Urinary bladder (tissue), 4 donors: Measurements from ENCODE around the gene ANXA5. TPM values are rescaled to one million over a fixed set of nuclear protein-coding genes. Genes with fewer than 3 reads are reported as not detected.

Experiments used
- DNase-seq: peaks from one replicate; pipeline ENCODE4 v3.0.0-alpha.2; 2015; ENCODE audit errors: extremely low spot score
- H3K27ac ChIP-seq: one replicate; pipeline ENCODE4 v1.5.1; 2013; ENCODE audit warnings: low read depth, mild to moderate bottlenecking, moderate library complexity
- H3K36me3 ChIP-seq: one replicate; pipeline ENCODE4 v1.6.1; 2013; ENCODE audit warnings: mild to moderate bottlenecking, moderate library complexity; ENCODE audit not compliant: insufficient read depth
- H3K4me1 ChIP-seq: one replicate; pipeline ENCODE4 v1.6.1; 2013; ENCODE audit warnings: mild to moderate bottlenecking, moderate library complexity; ENCODE audit not compliant: insufficient read depth
- H3K4me3 ChIP-seq: one replicate; pipeline ENCODE4 v1.5.1; 2013; ENCODE audit warnings: low read depth, low read length
- WGBS: extraction: QIAGEN DNeasy Blood & Tissue Kit; methylation state at CpG from one replicate; pipeline ENCODE4 v1.1.7; 2013; 5-methylcytosine and 5-hydroxymethylcytosine counted together
- polyA plus RNA-seq: library from polyadenylated mRNA; stranded (reverse); fragments of 200-250 nt; gene quantifications from one replicate; pipeline ENCODE4 v1.2.3, GENCODE V29; 2013
- total RNA-seq: library from RNA; depleted of rRNA; stranded (reverse); fragments of >200 nt; gene quantifications from one replicate; pipeline ENCODE4 v1.2.3, GENCODE V29; 2014
- donor health status: healthy with polysubstance abuse.
- donor health status: healthy.

ANXA5 gene
- total and polyA plus RNA-seq, 2 donors = 248 to 314 TPM

- WGBS = 42% methylated on average over 3 of the region's 3 CpGs
- H3K4me1 ChIP-seq = no peaks in the 10 kb centered on the region
- no peak overlapping the region for H3K27ac ChIP-seq
- H3K36me3 ChIP-seq = no peaks in the 10 kb centered on the region
- no peak for DNase-seq
- H3K4me3 ChIP-seq = no peak overlapping the region
These were observed 30.0 kb upstream of the ANXA5 start for GRCh38 chr4:121726642-121727268.

- H3K36me3 ChIP-seq = no peaks in the 10 kb centered on the region
- no peak overlapping the region for H3K27ac ChIP-seq
- WGBS = 95% methylated on average over 1 of the region's 1 CpG
- DNase-seq = no peak
- no peak overlapping the region for H3K4me3 ChIP-seq
- H3K4me1 ChIP-seq = no peaks in the 10 kb centered on the region
These were observed 27.9 kb upstream of the ANXA5 start for GRCh38 chr4:121724671-121725070.

GRCh38 chr4:121721700-121722099 lies 24.9 kb upstream of the ANXA5 start:
- Histone ChIP-seq H3K4me1 (no peaks in the 10 kb centered on the region), H3K27ac (no peak overlapping the region), H3K4me3 (no peak overlapping the region), H3K36me3 (no peaks in the 10 kb centered on the region)
- DNase-seq = no peak
- 42% methylated on average over 1 of the region's 1 CpG for WGBS

GRCh38 chr4:121720109-121720508 lies 23.3 kb upstream of the ANXA5 start:
- H3K4me3 ChIP-seq = no peak overlapping the region
- no peaks in the 10 kb centered on the region for H3K4me1 ChIP-seq
- no peaks in the 10 kb centered on the region for H3K36me3 ChIP-seq
- no peak for DNase-seq
- WGBS = 72% methylated on average over 1 of the region's 1 CpG
- no peak overlapping the region for H3K27ac ChIP-seq

- no peak for DNase-seq
- no peak overlapping the region for H3K27ac ChIP-seq
- H3K36me3 ChIP-seq = no peaks in the 10 kb centered on the region
- no peaks in the 10 kb centered on the region for H3K4me1 ChIP-seq
- no peak overlapping the region for H3K4me3 ChIP-seq
- WGBS = 61% methylated on average over 4 of the region's 4 CpGs
These were observed 21.0 kb upstream of the ANXA5 start for GRCh38 chr4:121717680-121718237.

- no peak overlapping the region for H3K4me3 ChIP-seq
- H3K27ac ChIP-seq = no peak overlapping the region
- DNase-seq = no peak
- WGBS = 78% methylated on average over 4 of the region's 4 CpGs
- no peaks in the 10 kb centered on the region for H3K36me3 ChIP-seq
- H3K4me1 ChIP-seq = no peaks in the 10 kb centered on the region
These were observed 17.8 kb upstream of the ANXA5 start for GRCh38 chr4:121714548-121714947.

GRCh38 chr4:121712783-121713182 lies 16.0 kb upstream of the ANXA5 start:
- no peaks in the 10 kb centered on the region for H3K36me3 ChIP-seq
- no peak overlapping the region for H3K4me3 ChIP-seq
- H3K4me1 ChIP-seq = no peaks in the 10 kb centered on the region
- no peak overlapping the region for H3K27ac ChIP-seq
- 88% methylated on average over 4 of the region's 4 CpGs for WGBS
- DNase-seq = no peak

GRCh38 chr4:121712001-121712651 lies 15.3 kb upstream of the ANXA5 start:
- Histone ChIP-seq H3K27ac (peak overlapping the region; percentile 33), H3K36me3 (no peaks in the 10 kb centered on the region), H3K4me3 (no peak overlapping the region), H3K4me1 (no peaks in the 10 kb centered on the region)
- 50% methylated on average over 7 of the region's 7 CpGs for WGBS
- no peak for DNase-seq

- H3K4me1 ChIP-seq = no peaks in the 10 kb centered on the region
- no peak overlapping the region for H3K4me3 ChIP-seq
- DNase-seq = peak; percentile 50
- WGBS = 3% methylated on average over 18 of the region's 18 CpGs
- H3K27ac ChIP-seq = peak overlapping the region; percentile 33
- no peaks in the 10 kb centered on the region for H3K36me3 ChIP-seq
These were observed 14.7 kb upstream of the ANXA5 start for GRCh38 chr4:121711263-121712000.

- DNase-seq = no peak
- Histone ChIP-seq H3K4me1 (no peaks in the 10 kb centered on the region), H3K36me3 (no peaks in the 10 kb centered on the region), H3K4me3 (no peak overlapping the region), H3K27ac (no peak overlapping the region)
- 90% methylated on average over 3 of the region's 3 CpGs for WGBS
These were observed 13.1 kb upstream of the ANXA5 start for GRCh38 chr4:121709766-121710405.

GRCh38 chr4:121707344-121707743 lies 10.6 kb upstream of the ANXA5 start:
- Histone ChIP-seq H3K36me3 (no peaks in the 10 kb centered on the region), H3K4me1 (no peaks in the 10 kb centered on the region), H3K4me3 (no peak overlapping the region), H3K27ac (no peak overlapping the region)
- no peak for DNase-seq

GRCh38 chr4:121706595-121707021 lies 9.8 kb upstream of the ANXA5 start:
- H3K36me3 ChIP-seq = no peaks in the 10 kb centered on the region
- no peaks in the 10 kb centered on the region for H3K4me1 ChIP-seq
- 76% methylated on average over 4 of the region's 4 CpGs for WGBS
- no peak overlapping the region for H3K4me3 ChIP-seq
- H3K27ac ChIP-seq = no peak overlapping the region
- DNase-seq = no peak

GRCh38 chr4:121705521-121705920 lies 8.7 kb upstream of the ANXA5 start:
- H3K36me3 ChIP-seq = no peaks in the 10 kb centered on the region
- no peak overlapping the region for H3K4me3 ChIP-seq
- WGBS = 91% methylated on average over 6 of the region's 6 CpGs
- no peaks in the 10 kb centered on the region for H3K4me1 ChIP-seq
- no peak overlapping the region for H3K27ac ChIP-seq
- DNase-seq = no peak
